ENCODE measurements around the gene PKHD1.

PKHD1 gene

DNA sequence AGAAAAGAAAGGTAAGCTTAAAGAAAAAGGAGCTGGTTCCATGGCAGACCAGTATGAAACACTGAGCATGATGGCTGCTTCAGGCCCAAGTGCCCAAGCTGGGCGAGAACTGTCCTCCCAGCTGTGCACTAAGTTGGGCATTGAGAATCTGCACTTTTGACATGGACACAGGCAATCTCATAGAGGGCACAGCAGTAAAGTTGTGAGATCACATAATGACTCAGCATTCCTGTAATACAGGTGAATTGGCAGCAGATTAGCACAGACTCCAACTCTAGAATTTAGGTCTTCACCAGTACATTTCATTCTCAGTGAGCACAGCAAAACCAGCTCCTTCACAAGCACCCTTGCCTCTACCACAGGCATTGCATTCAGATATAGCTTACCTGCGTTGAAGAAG is 343.4 kb downstream of the PKHD1 start:
- no peaks in the 10 kb centered on the region for H3K9me3 ChIP-seq (ENCODE audit: control insufficient read depth in 2 of 2, low read length in 2 of 2)
- no peaks in the 10 kb centered on the region for H3K4me1 ChIP-seq (ENCODE audit: control insufficient read depth in 2 of 2, insufficient read depth in 2 of 2, low read length in 2 of 2)
- no peak overlapping the region for H3K4me3 ChIP-seq (ENCODE audit: low read length in 2 of 2)
- no peak overlapping the region for H3K27ac ChIP-seq (ENCODE audit: low read depth in 2 of 2, low read length in 2 of 2)
- H3K36me3 ChIP-seq (ENCODE audit: control insufficient read depth in 2 of 2, insufficient read depth in 2 of 2, low read length in 2 of 2), result no peaks in the 10 kb centered on the region
- H3K27me3 ChIP-seq (ENCODE audit: control insufficient read depth in 2 of 2, insufficient read depth in 2 of 2, low read length in 2 of 2), result no peaks in the 10 kb centered on the region
- no peak overlapping the region for H3K9ac ChIP-seq (ENCODE audit: low read depth in 1 of 2, low read length in 2 of 2)

DNA sequence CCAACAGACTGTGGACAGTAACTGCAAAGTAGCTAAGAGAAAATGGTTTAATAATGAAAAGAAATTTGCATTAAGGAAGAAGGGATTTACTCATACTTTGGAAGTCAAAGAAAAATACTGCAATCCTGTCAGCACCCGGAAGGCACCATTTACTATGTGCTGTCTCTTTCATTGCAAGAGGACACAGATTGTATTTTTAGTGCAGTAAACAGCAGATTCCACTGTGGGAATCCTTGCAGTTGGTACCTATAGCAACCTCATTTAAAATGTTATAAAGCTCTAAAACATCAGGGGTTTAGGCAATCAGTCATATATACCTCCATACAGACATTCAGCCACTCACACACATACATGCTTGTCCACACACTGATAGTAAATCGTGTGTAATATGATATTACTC is 346.8 kb downstream of the PKHD1 start:
- Histone ChIP-seq H3K9me3 (ENCODE audit: control insufficient read depth in 2 of 2, low read length in 2 of 2) (no peaks in the 10 kb centered on the region), H3K4me3 (ENCODE audit: low read length in 2 of 2) (no peak overlapping the region), H3K27me3 (ENCODE audit: control insufficient read depth in 2 of 2, insufficient read depth in 2 of 2, low read length in 2 of 2) (no peaks in the 10 kb centered on the region), H3K4me1 (ENCODE audit: control insufficient read depth in 2 of 2, insufficient read depth in 2 of 2, low read length in 2 of 2) (no peaks in the 10 kb centered on the region), H3K36me3 (ENCODE audit: control insufficient read depth in 2 of 2, insufficient read depth in 2 of 2, low read length in 2 of 2) (no peaks in the 10 kb centered on the region), H3K9ac (ENCODE audit: low read depth in 1 of 2, low read length in 2 of 2) (no peak overlapping the region), H3K27ac (ENCODE audit: low read depth in 2 of 2, low read length in 2 of 2) (no peak overlapping the region)

DNA sequence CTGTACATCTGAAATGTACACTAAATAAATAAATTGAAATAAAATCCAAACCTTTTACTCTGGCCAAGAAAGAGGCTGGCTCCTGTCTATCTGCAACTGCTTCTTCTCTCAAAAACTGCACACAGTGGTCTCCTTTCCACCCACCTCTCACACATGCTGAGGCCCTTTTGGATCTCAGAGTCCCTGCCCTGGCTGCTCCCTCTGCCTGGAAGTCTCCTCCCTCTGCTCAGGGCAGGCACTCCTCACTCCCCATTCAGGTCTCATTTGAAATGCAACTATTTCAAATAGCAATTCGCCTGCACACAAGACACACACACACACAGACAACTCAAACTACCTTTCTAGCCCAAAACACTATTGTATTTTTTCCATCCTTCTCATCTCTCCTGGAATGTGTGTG is 348.8 kb downstream of the PKHD1 start:
- Histone ChIP-seq H3K4me3 (ENCODE audit: low read length in 2 of 2) (no peak overlapping the region), H3K4me1 (ENCODE audit: control insufficient read depth in 2 of 2, insufficient read depth in 2 of 2, low read length in 2 of 2) (no peaks in the 10 kb centered on the region), H3K36me3 (ENCODE audit: control insufficient read depth in 2 of 2, insufficient read depth in 2 of 2, low read length in 2 of 2) (no peaks in the 10 kb centered on the region), H3K27me3 (ENCODE audit: control insufficient read depth in 2 of 2, insufficient read depth in 2 of 2, low read length in 2 of 2) (no peaks in the 10 kb centered on the region), H3K9ac (ENCODE audit: low read depth in 1 of 2, low read length in 2 of 2) (no peak overlapping the region), H3K9me3 (ENCODE audit: control insufficient read depth in 2 of 2, low read length in 2 of 2) (no peaks in the 10 kb centered on the region), H3K27ac (ENCODE audit: low read depth in 2 of 2, low read length in 2 of 2) (no peak overlapping the region)

DNA sequence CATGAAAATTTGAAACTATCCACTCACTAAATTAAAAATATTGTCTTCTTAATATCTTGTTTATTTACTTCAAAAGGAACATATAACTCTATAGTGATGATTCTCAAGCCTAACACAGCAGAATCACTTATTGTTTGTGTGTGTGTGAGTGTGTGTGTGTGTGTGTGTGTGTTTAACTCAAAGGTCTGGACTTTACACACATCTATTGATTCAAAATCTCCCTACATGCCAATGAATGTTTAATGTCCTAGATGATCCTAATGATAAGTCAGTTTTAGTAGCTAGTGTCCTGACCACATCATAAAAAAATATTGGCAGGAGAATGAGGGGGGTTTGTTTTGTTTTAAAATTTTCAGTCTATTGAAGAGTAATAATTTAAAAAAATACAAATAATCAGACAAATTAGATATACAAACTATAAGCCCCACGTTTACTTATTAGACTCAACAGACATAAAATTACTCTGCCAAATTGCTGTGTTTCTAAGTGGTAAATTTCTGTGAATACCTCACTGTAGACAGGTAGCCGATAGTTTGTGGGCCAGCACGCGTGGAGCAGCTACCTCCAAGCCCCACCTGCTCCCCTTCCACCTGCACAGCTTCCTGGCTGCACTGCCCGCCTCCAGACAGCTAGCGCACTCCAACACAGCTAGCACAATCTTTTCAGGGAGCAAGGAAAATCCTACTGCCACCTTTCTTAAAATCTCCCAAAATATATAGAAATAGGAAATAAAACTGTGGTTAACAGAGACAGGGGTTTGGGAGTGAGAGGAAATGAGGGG is 349.6 kb downstream of the PKHD1 start:
- Histone ChIP-seq H3K9me3 (ENCODE audit: control insufficient read depth in 2 of 2, low read length in 2 of 2) (no peaks in the 10 kb centered on the region), H3K27me3 (ENCODE audit: control insufficient read depth in 2 of 2, insufficient read depth in 2 of 2, low read length in 2 of 2) (no peaks in the 10 kb centered on the region), H3K27ac (ENCODE audit: low read depth in 2 of 2, low read length in 2 of 2) (no peak overlapping the region), H3K4me1 (ENCODE audit: control insufficient read depth in 2 of 2, insufficient read depth in 2 of 2, low read length in 2 of 2) (no peaks in the 10 kb centered on the region), H3K9ac (ENCODE audit: low read depth in 1 of 2, low read length in 2 of 2) (no peak overlapping the region), H3K36me3 (ENCODE audit: control insufficient read depth in 2 of 2, insufficient read depth in 2 of 2, low read length in 2 of 2) (no peaks in the 10 kb centered on the region), H3K4me3 (ENCODE audit: low read length in 2 of 2) (no peak overlapping the region)

DNA sequence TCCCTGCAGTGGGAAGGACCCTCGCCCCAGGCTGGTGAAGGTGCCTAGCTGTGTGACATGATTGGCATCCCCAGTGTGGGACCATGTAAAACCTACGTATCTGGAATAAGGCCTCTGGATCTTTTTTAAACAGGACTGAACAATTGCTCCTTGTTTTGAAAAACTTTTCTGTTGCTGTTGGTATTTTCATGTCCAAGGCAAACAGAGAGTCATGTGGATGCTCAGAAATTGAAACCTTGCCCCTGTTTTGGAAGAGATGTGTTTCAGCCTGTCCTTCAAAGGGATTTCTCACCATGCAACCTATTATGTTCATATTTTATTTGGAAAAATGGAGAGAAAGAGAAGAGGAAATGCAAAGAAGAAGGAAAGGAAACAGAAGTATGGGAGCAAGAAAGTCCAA is 362.3 kb downstream of the PKHD1 start:
- H3K36me3 ChIP-seq (ENCODE audit: control insufficient read depth in 2 of 2, insufficient read depth in 2 of 2, low read length in 2 of 2), result no peaks in the 10 kb centered on the region
- no peak overlapping the region for H3K4me3 ChIP-seq (ENCODE audit: low read length in 2 of 2)
- no peak overlapping the region for H3K27ac ChIP-seq (ENCODE audit: low read depth in 2 of 2, low read length in 2 of 2)
- no peaks in the 10 kb centered on the region for H3K4me1 ChIP-seq (ENCODE audit: control insufficient read depth in 2 of 2, insufficient read depth in 2 of 2, low read length in 2 of 2)
- H3K9me3 ChIP-seq (ENCODE audit: control insufficient read depth in 2 of 2, low read length in 2 of 2), result no peaks in the 10 kb centered on the region
- no peaks in the 10 kb centered on the region for H3K27me3 ChIP-seq (ENCODE audit: control insufficient read depth in 2 of 2, insufficient read depth in 2 of 2, low read length in 2 of 2)
- no peak overlapping the region for H3K9ac ChIP-seq (ENCODE audit: low read depth in 1 of 2, low read length in 2 of 2)

DNA sequence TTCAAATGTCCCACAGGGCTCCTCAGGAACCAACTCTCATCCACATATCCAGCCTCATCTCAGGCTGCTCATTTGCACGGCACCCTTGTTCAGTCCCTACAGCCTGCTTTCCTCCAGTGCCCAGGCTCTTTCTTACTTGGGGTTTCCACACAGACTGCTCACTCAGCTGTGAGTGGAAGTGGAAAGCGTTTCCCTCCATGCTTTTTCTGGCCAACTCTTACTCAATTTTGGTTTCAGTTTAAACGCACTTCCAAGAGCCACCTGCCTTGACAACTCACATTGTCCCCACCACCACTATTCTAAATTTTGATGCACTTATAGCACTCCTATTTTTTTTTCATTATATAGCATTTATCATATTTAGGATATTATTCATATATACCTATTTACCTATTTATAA is 367.1 kb downstream of the PKHD1 start:
- Histone ChIP-seq H3K36me3 (ENCODE audit: control insufficient read depth in 2 of 2, insufficient read depth in 2 of 2, low read length in 2 of 2) (no peaks in the 10 kb centered on the region), H3K9ac (ENCODE audit: low read depth in 1 of 2, low read length in 2 of 2) (no peak overlapping the region), H3K9me3 (ENCODE audit: control insufficient read depth in 2 of 2, low read length in 2 of 2) (no peaks in the 10 kb centered on the region), H3K27me3 (ENCODE audit: control insufficient read depth in 2 of 2, insufficient read depth in 2 of 2, low read length in 2 of 2) (no peaks in the 10 kb centered on the region), H3K27ac (ENCODE audit: low read depth in 2 of 2, low read length in 2 of 2) (no peak overlapping the region), H3K4me3 (ENCODE audit: low read length in 2 of 2) (no peak overlapping the region), H3K4me1 (ENCODE audit: control insufficient read depth in 2 of 2, insufficient read depth in 2 of 2, low read length in 2 of 2) (no peaks in the 10 kb centered on the region)

DNA sequence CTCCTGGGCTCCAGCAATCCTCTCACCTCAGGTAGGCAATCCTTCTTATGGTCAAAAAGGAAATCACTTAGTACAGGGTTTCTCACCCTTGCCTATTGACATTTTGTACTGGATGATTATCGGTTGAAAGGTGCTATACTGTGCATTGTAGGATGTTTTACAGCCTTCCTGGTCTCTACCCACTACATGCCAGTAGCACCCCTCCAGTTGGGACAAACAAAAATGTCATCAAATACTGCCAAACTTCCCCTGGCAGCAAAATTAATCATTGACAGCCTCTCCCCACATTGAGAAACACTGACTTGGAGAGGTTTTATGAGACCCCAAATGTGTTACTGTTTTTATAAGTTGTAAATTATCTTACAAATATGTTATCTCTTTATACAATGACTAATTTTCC is 368.1 kb downstream of the PKHD1 start:
- Histone ChIP-seq H3K9me3 (ENCODE audit: control insufficient read depth in 2 of 2, low read length in 2 of 2) (no peaks in the 10 kb centered on the region), H3K27me3 (ENCODE audit: control insufficient read depth in 2 of 2, insufficient read depth in 2 of 2, low read length in 2 of 2) (no peaks in the 10 kb centered on the region), H3K4me1 (ENCODE audit: control insufficient read depth in 2 of 2, insufficient read depth in 2 of 2, low read length in 2 of 2) (no peaks in the 10 kb centered on the region), H3K4me3 (ENCODE audit: low read length in 2 of 2) (no peak overlapping the region), H3K27ac (ENCODE audit: low read depth in 2 of 2, low read length in 2 of 2) (no peak overlapping the region), H3K9ac (ENCODE audit: low read depth in 1 of 2, low read length in 2 of 2) (no peak overlapping the region), H3K36me3 (ENCODE audit: control insufficient read depth in 2 of 2, insufficient read depth in 2 of 2, low read length in 2 of 2) (no peaks in the 10 kb centered on the region)

DNA sequence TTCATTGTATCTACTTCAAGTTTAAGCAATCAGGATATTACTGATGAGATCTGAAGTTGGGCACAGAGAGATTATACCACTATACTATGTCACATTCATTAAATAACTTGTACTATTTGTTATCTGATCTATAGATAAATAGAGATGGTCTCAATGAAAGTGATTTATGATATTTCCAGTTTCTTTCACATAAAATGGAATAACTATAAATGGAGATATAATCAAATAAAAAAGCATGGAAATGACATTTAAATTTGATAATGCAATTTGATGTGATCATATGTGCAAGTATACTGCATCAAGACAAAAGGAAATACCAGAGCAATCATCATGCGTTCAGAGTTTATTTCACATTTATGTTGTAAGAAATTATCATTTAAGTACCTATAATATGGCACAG is 368.9 kb downstream of the PKHD1 start:
- Histone ChIP-seq H3K4me1 (ENCODE audit: control insufficient read depth in 2 of 2, insufficient read depth in 2 of 2, low read length in 2 of 2) (no peaks in the 10 kb centered on the region), H3K9me3 (ENCODE audit: control insufficient read depth in 2 of 2, low read length in 2 of 2) (no peaks in the 10 kb centered on the region), H3K27ac (ENCODE audit: low read depth in 2 of 2, low read length in 2 of 2) (no peak overlapping the region), H3K27me3 (ENCODE audit: control insufficient read depth in 2 of 2, insufficient read depth in 2 of 2, low read length in 2 of 2) (no peaks in the 10 kb centered on the region), H3K36me3 (ENCODE audit: control insufficient read depth in 2 of 2, insufficient read depth in 2 of 2, low read length in 2 of 2) (no peaks in the 10 kb centered on the region), H3K9ac (ENCODE audit: low read depth in 1 of 2, low read length in 2 of 2) (no peak overlapping the region), H3K4me3 (ENCODE audit: low read length in 2 of 2) (no peak overlapping the region)

DNA sequence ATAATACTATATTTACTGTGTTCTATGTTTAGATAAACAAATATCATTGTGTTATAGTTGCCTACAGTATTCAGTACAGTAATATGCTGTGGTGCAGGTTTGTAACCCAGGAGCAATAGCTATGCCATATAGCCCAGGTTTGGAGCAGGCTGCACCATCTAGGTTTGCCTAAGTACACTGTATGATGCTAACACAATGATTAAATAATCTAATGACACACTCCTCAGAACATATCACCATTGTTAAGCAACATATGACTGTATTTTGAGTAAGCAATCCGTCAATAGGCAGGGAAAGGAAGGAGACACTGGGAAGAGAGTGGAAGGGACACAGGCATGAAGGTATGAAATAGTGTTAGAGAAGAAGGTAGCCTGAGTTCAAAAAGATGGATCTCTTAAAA is 369.9 kb downstream of the PKHD1 start:
- Histone ChIP-seq H3K9me3 (ENCODE audit: control insufficient read depth in 2 of 2, low read length in 2 of 2) (no peaks in the 10 kb centered on the region), H3K27ac (ENCODE audit: low read depth in 2 of 2, low read length in 2 of 2) (no peak overlapping the region), H3K4me1 (ENCODE audit: control insufficient read depth in 2 of 2, insufficient read depth in 2 of 2, low read length in 2 of 2) (no peaks in the 10 kb centered on the region), H3K36me3 (ENCODE audit: control insufficient read depth in 2 of 2, insufficient read depth in 2 of 2, low read length in 2 of 2) (no peaks in the 10 kb centered on the region), H3K9ac (ENCODE audit: low read depth in 1 of 2, low read length in 2 of 2) (no peak overlapping the region), H3K27me3 (ENCODE audit: control insufficient read depth in 2 of 2, insufficient read depth in 2 of 2, low read length in 2 of 2) (no peaks in the 10 kb centered on the region), H3K4me3 (ENCODE audit: low read length in 2 of 2) (no peak overlapping the region)

DNA sequence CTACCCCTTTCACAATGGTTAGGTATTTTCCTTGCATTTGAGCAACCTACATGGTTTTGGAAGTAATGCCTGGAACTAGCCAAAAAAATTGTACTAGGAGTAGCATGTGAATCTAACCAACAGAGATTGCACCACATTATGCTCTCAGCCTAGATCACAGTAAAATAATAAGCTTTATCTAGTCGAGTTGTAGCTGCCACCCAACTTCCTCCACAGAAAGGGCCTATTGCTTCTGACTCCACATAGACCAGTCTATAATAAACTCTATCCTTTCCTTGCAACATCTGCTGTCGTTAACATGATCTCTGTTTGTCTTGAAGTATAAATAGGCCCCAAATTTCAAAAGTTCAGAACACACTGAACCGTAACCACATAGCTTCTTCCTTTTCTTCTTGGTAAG is 375.5 kb downstream of the PKHD1 start:
- H3K9me3 ChIP-seq (ENCODE audit: control insufficient read depth in 2 of 2, low read length in 2 of 2), result no peaks in the 10 kb centered on the region
- H3K27ac ChIP-seq (ENCODE audit: low read depth in 2 of 2, low read length in 2 of 2), result no peak overlapping the region
- no peaks in the 10 kb centered on the region for H3K4me1 ChIP-seq (ENCODE audit: control insufficient read depth in 2 of 2, insufficient read depth in 2 of 2, low read length in 2 of 2)
- no peak overlapping the region for H3K9ac ChIP-seq (ENCODE audit: low read depth in 1 of 2, low read length in 2 of 2)
- no peaks in the 10 kb centered on the region for H3K36me3 ChIP-seq (ENCODE audit: control insufficient read depth in 2 of 2, insufficient read depth in 2 of 2, low read length in 2 of 2)
- H3K4me3 ChIP-seq (ENCODE audit: low read length in 2 of 2), result no peak overlapping the region
- no peaks in the 10 kb centered on the region for H3K27me3 ChIP-seq (ENCODE audit: control insufficient read depth in 2 of 2, insufficient read depth in 2 of 2, low read length in 2 of 2)

DNA sequence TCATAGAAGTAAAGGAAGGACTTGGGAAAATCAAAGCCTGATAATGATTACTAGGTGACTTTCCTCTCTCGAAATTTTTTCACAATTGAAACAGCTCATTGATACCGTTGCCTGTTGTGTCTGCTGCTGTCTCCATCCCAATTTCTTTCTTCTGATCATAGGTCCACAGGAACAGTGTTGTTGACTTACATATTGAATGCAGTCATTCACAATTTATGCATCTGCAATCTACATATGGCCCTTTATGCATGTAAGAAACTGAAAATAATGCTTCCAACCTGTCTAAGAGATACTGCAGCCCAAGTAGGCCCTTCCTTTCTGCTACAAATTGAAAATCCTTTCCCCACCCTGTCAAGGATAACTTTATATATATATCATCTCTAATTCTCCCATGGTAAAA is 381.3 kb downstream of the PKHD1 start:
- Histone ChIP-seq H3K36me3 (ENCODE audit: control insufficient read depth in 2 of 2, insufficient read depth in 2 of 2, low read length in 2 of 2) (no peaks in the 10 kb centered on the region), H3K27me3 (ENCODE audit: control insufficient read depth in 2 of 2, insufficient read depth in 2 of 2, low read length in 2 of 2) (no peaks in the 10 kb centered on the region), H3K9me3 (ENCODE audit: control insufficient read depth in 2 of 2, low read length in 2 of 2) (no peaks in the 10 kb centered on the region), H3K9ac (ENCODE audit: low read depth in 1 of 2, low read length in 2 of 2) (no peak overlapping the region), H3K4me3 (ENCODE audit: low read length in 2 of 2) (no peak overlapping the region), H3K4me1 (ENCODE audit: control insufficient read depth in 2 of 2, insufficient read depth in 2 of 2, low read length in 2 of 2) (no peaks in the 10 kb centered on the region), H3K27ac (ENCODE audit: low read depth in 2 of 2, low read length in 2 of 2) (no peak overlapping the region)
